Measurements from ENCODE around the gene EHF.

EHF gene

DNA sequence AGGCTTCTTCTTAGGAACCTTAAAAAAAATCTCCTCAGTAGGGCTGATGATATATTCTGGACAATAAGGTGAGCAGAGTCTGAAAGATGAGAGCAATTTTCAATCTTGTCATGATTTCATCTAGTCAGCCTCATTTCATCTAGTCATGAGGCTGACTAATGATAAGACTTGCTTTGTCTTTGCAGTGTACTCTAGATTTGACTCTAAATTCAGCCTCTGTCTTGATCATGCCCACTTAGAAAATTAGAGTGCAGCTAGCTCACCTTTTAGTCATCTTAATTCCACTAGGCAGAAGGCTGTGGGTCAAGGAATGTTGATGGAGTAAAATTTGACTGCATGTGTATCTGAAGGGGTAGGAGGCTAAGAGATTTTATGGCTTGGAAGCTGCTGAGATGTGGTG is 5.5 kb downstream of the EHF start:
- DNase-seq, result no peak

- no peak for DNase-seq
These were observed 6.3 kb downstream of the EHF start for GRCh38 chr11:34627197-34627596.

GRCh38 chr11:34629711-34630110 is 8.8 kb downstream of the EHF start:
- no peak for DNase-seq

DNA sequence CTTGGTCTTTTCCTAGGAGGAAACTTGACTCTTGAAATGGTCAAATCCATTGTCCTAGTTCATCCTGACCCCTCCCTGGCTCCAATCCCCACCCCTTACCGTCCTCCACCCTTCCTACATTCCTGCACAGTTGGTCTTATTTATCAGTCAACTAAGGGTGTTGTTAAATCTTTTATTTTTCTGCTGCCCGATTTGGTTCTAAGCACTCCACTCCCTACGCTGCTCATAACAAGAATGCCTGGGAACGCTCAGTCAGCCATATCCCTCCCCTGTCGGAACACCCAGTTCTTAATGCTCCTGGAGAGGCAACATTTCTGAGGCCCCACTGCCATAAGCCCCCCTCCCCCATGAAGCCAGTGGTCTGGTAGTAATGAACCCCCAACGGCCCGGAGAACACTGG is 9.7 kb downstream of the EHF start:
- DNase-seq, result no peak

DNA sequence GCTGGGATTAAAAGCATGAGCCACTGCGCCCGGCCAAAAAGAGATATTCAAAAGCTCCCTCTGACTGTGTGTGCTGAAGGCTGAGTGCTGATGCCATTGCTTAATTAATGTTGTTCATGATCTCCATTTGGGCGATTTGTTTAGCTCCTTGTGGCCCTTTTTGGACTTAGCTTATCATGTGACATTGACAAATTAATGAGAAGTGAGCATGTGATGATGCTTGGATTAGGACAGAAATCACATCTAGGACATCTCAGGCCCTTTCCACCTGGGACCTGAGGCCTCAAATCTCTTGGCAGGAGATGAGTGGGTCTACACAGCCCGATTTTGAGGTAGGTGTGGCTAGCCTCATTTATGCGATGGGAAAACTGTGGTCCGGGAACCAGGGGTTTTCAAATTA is 10.4 kb downstream of the EHF start:
- DNase-seq, result no peak

GRCh38 chr11:34631737-34632104 is 10.8 kb downstream of the EHF start:
- peak; percentile 74 for DNase-seq

DNA sequence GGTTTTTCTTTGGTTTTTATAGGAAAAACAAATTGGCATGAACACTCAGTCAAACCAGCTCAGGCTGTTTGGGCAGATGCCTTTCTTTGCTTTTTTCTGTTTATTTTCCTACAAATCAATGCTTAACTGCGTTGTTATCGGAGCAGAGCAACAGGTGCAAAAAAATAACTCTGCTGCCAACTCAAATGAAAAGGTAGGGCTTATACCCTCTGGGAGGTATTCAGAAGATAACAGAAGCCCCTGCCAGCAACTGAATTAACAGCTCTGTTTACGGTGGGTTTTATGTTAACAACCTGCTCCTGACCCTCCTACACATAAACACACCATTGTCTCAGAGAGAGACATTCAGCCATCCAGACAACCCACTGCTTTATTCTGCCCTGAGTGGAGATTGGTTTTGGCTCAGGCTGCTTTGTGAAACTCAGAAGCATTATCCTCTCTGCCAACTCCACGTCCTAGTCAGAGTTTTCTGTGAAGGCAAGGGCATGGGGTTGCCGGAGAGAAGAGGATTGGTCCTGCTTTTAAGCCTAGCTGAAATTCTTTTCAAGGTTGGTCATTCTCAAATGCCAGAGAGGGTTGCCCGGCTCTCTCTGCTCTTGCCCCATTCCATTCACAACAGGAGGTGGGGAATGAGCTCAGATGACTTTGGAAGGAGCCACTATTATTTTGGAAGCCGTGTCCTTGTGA is 11.4 kb downstream of the EHF start:
- peak; percentile 73 for DNase-seq

GRCh38 chr11:34633640-34633989 is 12.7 kb downstream of the EHF start:
- DNase-seq, result no peak

GRCh38 chr11:34633990-34634693 is 13.2 kb downstream of the EHF start:
- peak; percentile 55 for DNase-seq

- no peak for DNase-seq
These were observed 13.8 kb downstream of the EHF start for GRCh38 chr11:34634694-34635062.

DNA sequence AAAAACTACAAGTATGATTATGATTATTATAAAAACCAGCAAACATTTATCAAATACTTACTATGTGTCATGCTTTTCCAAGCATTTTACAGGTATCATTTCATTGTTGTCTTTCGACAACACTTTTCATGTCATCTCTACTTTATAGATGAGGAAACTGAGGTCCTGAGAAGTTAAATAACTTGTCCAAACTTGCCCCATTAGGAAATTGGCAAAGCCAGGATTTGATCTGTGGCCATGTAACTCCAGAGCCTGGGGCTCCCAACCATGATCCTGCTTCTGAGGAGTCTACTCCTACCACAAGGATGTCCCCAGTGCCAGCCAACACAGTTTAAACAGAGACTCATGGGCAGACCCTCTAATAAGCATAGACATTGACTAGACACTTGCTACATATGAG is 15.2 kb downstream of the EHF start:
- no peak for DNase-seq

GRCh38 chr11:34637303-34637702 is 16.4 kb downstream of the EHF start:
- DNase-seq, result no peak

DNA sequence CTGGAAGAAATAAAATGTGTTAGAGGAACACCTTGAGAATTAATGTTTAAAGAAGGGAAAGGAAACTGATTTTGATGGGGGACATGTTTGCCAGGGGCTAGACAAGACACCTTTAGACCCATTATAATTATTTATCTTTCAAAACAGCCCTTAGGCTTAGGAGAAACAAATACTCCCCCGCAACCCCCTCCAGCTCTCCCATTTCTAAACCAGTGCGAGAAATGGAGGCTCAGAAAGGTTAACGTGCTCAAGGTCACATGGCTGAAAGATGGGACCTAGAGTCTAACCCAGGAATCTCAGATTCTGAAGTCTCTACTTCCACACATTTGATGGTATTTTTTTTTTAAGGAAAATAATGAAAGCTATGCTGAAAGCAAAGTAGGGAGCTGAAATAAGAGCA is 18.0 kb downstream of the EHF start:
- DNase-seq, result no peak

DNA sequence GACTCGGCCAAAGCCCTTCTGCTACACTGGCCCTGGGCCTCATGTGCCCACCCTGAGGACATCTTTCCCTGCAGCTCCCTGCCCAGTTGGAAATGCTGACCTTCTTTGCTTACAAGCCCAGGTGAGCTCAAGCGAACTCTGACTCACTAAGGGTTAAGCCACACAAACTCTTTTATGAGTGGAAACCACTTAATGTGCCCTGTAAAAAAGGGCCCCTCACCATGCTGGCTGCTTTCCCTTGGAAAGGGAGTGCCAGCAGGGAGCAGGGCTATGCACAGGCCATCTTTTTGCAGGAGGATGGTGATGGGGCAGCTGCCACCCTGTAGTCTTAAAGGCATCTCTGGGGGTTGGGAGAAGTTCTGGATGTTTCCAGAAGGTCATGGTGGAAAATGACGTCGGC is 18.7 kb downstream of the EHF start:
- peak; percentile 36 for DNase-seq

- DNase-seq, result peak; percentile 84
These were observed 19.4 kb downstream of the EHF start for GRCh38 chr11:34640050-34640923.

- DNase-seq, result no peak
These were observed 20.0 kb downstream of the EHF start for GRCh38 chr11:34640924-34641275.

DNA sequence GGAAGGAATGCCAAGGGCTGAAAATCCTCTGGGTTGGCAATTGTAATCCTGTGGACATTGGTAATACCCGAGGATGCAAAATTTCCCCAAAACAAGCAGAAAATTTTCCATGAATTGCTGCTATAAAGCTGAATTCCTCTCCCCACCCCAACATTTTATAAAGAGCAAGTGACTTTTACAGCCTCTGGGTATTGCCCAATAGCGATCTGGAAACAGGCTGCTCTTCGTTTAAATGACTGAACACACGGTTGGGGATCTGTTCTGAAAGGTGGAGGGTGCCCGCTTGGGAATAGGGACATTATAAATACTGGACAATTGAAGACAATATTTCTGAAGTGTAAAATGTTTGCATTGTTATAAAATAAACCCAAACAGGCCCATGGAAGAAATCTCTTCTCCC is 20.6 kb downstream of the EHF start:
- DNase-seq, result no peak

DNA sequence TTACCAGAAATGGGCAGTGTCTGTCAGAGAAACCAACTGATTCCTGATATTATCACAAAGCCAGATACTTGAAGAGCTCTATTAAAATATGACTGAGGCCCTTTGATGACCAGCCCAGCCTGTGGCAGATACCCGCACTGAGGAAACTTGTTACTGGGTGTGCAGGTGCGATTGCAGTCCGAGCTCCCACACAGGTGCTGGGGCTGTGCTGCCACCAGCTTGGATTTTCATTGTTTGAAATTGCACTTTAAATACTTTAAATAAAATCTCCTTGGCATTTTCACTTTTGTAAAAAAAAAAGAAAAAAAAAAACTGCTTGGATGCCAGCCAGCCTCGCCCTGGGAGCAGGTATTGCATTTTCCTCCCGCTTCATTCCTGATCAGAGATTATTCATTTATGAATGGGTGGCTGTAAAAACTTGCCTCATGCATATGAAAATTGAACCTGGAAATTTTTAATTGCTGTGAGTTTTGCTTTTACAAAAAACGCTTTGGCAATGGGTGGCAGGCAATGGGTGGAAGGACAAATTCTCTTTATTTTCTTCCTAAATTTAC is 21.2 kb downstream of the EHF start:
- no peak for DNase-seq

- DNase-seq, result no peak
These were observed 22.0 kb downstream of the EHF start for GRCh38 chr11:34642873-34643272.

DNA sequence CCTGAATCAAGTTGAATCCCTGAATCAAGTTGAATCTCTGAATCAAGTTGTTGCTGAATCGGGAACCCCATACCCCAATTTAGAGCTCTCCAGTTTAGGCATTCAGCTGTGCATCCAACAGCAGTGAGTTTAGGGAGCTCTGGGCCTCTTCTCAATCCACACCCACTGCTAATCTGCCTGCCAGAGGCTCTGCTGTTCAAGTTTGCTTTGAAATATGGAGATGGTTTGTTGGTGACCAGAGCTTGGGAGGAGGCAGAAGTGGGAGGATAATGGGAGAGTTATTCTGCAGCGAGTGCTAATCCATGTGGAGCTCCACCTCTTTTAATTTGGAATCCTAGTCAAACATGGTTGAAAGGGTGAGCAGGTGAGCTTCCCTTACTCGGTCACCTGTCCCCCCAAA is 22.4 kb downstream of the EHF start:
- DNase-seq, result no peak

DNA sequence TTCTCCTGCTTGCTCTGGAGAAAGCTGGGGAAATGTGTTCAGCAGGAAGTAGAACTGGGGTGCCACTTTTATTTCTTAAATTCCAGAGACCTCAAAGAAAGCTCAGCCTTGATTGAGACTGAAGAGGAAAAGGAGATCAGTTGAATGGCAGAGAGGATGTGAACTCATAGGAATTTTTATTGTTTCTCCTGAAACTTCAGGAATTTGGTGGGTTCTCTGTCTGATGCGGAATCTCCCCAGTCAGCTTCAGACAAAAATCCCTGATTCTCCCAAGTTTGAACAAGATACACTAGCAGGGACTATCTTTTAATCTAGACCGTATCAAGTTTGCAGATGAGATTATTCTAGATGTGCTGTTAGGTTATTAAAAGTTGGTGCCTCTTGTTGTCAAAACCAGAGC is 23.0 kb downstream of the EHF start:
- no peak for DNase-seq

- no peak for DNase-seq
These were observed 23.9 kb downstream of the EHF start for GRCh38 chr11:34644669-34645406.

DNA sequence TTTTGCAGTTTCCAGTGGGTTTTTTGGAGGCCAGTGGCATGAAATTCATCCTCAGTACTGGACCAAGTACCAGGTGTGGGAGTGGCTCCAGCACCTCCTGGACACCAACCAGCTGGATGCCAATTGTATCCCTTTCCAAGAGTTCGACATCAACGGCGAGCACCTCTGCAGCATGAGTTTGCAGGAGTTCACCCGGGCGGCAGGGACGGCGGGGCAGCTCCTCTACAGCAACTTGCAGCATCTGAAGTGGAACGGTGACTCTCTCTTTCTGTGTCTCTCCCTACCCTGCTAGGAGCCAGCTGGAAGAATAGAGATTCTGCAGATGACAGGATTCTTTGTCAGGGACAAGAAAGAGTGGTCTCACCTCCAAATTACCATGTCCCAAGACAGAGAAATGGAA is 25.5 kb downstream of the EHF start:
- DNase-seq, result no peak

All from DMS53 (cell line).